Smooth muscle cell (in vitro differentiated cells): ENCODE data around the gene PDZD7. TPM values are rescaled to one million over a fixed set of nuclear protein-coding genes. Genes with fewer than 3 reads are reported as not detected.

Source experiments
- DNase-seq: peaks from one replicate; lab custom pipeline; 2025; ENCODE audit not compliant: unreplicated experiment; lab: John Stamatoyannopoulos, UW
- H2AFZ ChIP-seq: fragments of 200-600 bp; sonication (generic); 2 replicates; pipeline ENCODE4 v1.6.0; 2016; ENCODE audit warnings: antibody characterized with exemption, low read depth, mild to moderate bottlenecking
- H3F3A ChIP-seq: fragments of 200-600 bp; sonication (generic); 2 replicates; pipeline ENCODE4 v1.6.0; 2017; ENCODE audit warnings: antibody characterized with exemption, low read depth
- H3K27ac ChIP-seq: fragments of 200-600 bp; sonication (generic); 2 replicates; pipeline ENCODE4 v1.5.1; 2016; ENCODE audit warnings: low read depth, mild to moderate bottlenecking
- H3K27me3 ChIP-seq: fragments of 200-600 bp; sonication (generic); 2 replicates; pipeline ENCODE4 v1.6.1; 2016; ENCODE audit warnings: low read depth, mild to moderate bottlenecking
- H3K36me3 ChIP-seq: fragments of 200-600 bp; sonication (generic); 2 replicates; pipeline ENCODE4 v1.5.1; 2016; ENCODE audit warnings: low read depth
- H3K4me1 ChIP-seq: fragments of 200-600 bp; sonication (generic); 2 replicates; pipeline ENCODE4 v1.5.1; 2016; ENCODE audit warnings: low read depth
- H3K4me2 ChIP-seq: fragments of 200-600 bp; sonication (generic); 2 replicates; pipeline ENCODE4 v1.6.0; 2016; ENCODE audit warnings: mild to moderate bottlenecking
- H3K4me3 ChIP-seq: fragments of 200-600 bp; sonication (generic); 2 replicates; pipeline ENCODE4 v1.5.1; 2016; ENCODE audit warnings: mild to moderate bottlenecking
- H3K79me2 ChIP-seq: fragments of 200-600 bp; sonication (generic); 2 replicates; pipeline ENCODE4 v1.6.0; 2016; ENCODE audit warnings: low read depth, mild to moderate bottlenecking
- H3K9ac ChIP-seq: fragments of 200-600 bp; sonication (generic); 2 replicates; pipeline ENCODE4 v1.6.0; 2016; ENCODE audit warnings: low read depth
- H3K9me3 ChIP-seq: fragments of 200-600 bp; sonication (generic); replicated peaks from 2 replicates; pipeline ENCODE4 v1.5.1; 2016; ENCODE audit warnings: low read depth
- H4K20me1 ChIP-seq: fragments of 200-600 bp; sonication (generic); 2 replicates; pipeline ENCODE4 v1.6.0; 2016; ENCODE audit warnings: low read depth
- CTCF ChIP-seq: fragments of 200-600 bp; sonication (generic); IDR thresholded peaks from 2 replicates; pipeline ENCODE4 v1.5.1; 2017; ENCODE audit warnings: borderline replicate concordance, mild to moderate bottlenecking, antibody characterized with exemption; ENCODE audit not compliant: insufficient read depth, poor library complexity, severe bottlenecking
- WGBS: methylation state at CpG from one replicate; pipeline ENCODE4 v1.1.7; 2016; ENCODE audit warnings: low lambda C conversion rate; 5-methylcytosine and 5-hydroxymethylcytosine counted together
- polyA plus RNA-seq: library from polyadenylated mRNA; unstranded; fragments of >200 nt; fragmentation: Nextera tagmentation; extraction: Ambion mirVana; gene quantifications from 2 replicates; pipeline ENCODE4 v1.2.1, GENCODE V29; 2016
- total RNA-seq: library from RNA; depleted of rRNA; stranded (reverse); fragments of >200 nt; gene quantifications from 2 replicates; pipeline ENCODE4 v1.2.3, GENCODE V29; 2014

The PDZD7 gene
- total and polyA plus RNA-seq, 2 experiments from 2014 or later = 0.93 to 2.0 TPM

- Histone ChIP-seq H3F3A (no peaks in the 10 kb centered on the region), H3K4me2 (no peak overlapping the region), H3K79me2 (peaks cover 6% of the 10 kb centered on the region), H3K9me3 (no peaks in the 10 kb centered on the region), H2AFZ (no peak overlapping the region), H3K36me3 (no peaks in the 10 kb centered on the region), H3K27me3 (no peaks in the 10 kb centered on the region), H4K20me1 (peaks cover 37% of the 10 kb centered on the region), H3K27ac (no peak overlapping the region), H3K4me1 (no peaks in the 10 kb centered on the region), H3K9ac (no peak overlapping the region), H3K4me3 (no peak overlapping the region)
- no peak for TF ChIP-seq CTCF
- no peak for DNase-seq
- WGBS = 63% methylated on average over 13 of the region's 13 CpGs
Measured at GRCh38 chr10:101007915-101008822, 22.8 kb downstream of the PDZD7 start.

DNA sequence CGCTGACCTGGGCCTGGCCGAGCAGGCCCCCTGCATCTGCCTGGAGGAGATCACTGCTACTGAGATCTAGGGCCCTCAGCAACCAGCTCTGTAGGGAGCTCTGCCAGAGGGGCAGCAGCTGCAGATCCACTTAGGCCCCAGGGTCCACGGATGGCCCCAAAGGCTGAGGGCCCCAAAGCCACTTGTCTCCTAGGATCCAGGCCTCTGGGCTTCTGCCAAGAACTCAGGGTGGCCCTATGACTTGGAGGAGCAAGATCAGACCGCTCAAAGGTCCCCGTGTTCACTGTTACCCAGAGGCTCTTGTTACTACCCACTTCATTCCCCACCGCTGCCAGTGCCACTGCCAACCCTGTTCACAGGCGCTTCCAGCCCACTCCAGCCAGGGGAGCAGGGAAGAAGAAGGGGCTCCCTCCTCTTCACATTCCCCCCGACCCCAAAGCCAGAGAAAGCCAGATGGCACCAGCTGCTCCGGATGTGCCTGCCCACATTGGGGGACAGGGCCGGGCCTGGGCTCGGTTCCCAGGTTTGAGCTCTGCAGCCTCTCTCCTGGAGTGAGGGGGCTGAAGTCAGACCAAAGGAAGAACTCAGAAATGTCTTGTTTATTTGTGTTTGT is 23.7 kb downstream of the PDZD7 start:
- Histone ChIP-seq H3K9ac (no peak overlapping the region), H3K79me2 (peaks cover 15% of the 10 kb centered on the region), H3K27me3 (no peaks in the 10 kb centered on the region), H3K9me3 (no peaks in the 10 kb centered on the region), H4K20me1 (peaks cover 47% of the 10 kb centered on the region), H2AFZ (no peak overlapping the region), H3K4me3 (no peak overlapping the region), H3K4me1 (no peaks in the 10 kb centered on the region), H3K4me2 (no peak overlapping the region), H3F3A (no peaks in the 10 kb centered on the region), H3K36me3 (no peaks in the 10 kb centered on the region), H3K27ac (no peak overlapping the region)
- no peak for TF ChIP-seq CTCF
- WGBS = 94% methylated on average over 11 of the region's 11 CpGs
- DNase-seq = no peak

- H3K9ac ChIP-seq = no peak overlapping the region
- 97% methylated on average over 21 of the region's 33 CpGs for WGBS
Measured at GRCh38 chr10:101006593-101007098, 24.3 kb downstream of the PDZD7 start.

More at GRCh38 chr10:101006593-101007098, 24.3 kb downstream of the PDZD7 start:
- Histone ChIP-seq H3K79me2 (peaks cover 21% of the 10 kb centered on the region), H3K9me3 (no peaks in the 10 kb centered on the region), H3K4me3 (no peak overlapping the region), H3K27ac (no peak overlapping the region), H2AFZ (no peak overlapping the region), H3K36me3 (no peaks in the 10 kb centered on the region), H3K4me2 (no peak overlapping the region), H3F3A (no peaks in the 10 kb centered on the region), H3K27me3 (no peaks in the 10 kb centered on the region), H4K20me1 (peaks cover 53% of the 10 kb centered on the region), H3K4me1 (peaks cover 3% of the 10 kb centered on the region)
- TF ChIP-seq CTCF = no peak
- no peak for DNase-seq
